ENCODE results near the gene SLC25A52.

SLC25A52 gene

GRCh38 chr18:31798399-31798798, 37.7 kb upstream of the SLC25A52 start:
- Histone ChIP-seq H3K27ac (ENCODE audit: low read length) (no peak overlapping the region), H3K9ac (ENCODE audit: low read length) (no peak overlapping the region), H4K20me1 (ENCODE audit: insufficient read depth, low read length) (no peaks in the 10 kb centered on the region), H3K4me2 (ENCODE audit: low read depth, low read length) (no peak overlapping the region), H2AFZ (ENCODE audit: low read length) (no peak overlapping the region), H3K27me3 (replicated peaks; ENCODE audit: insufficient read depth, low read length) (no peaks in the 10 kb centered on the region), H3K4me3 (ENCODE audit: low read length) (no peak overlapping the region), H3K9me3 (replicated peaks; ENCODE audit: insufficient read depth, low read length) (no peaks in the 10 kb centered on the region), H3K79me2 (ENCODE audit: low read length) (no peaks in the 10 kb centered on the region), H3K9me2 (replicated peaks; ENCODE audit: insufficient read depth, low read length) (no peaks in the 10 kb centered on the region), H3F3A (ENCODE audit: insufficient read depth, low read length) (no peaks in the 10 kb centered on the region), H3K4me1 (ENCODE audit: low read length) (no peaks in the 10 kb centered on the region), H3K36me3 (replicated peaks; ENCODE audit: insufficient read depth, low read length) (no peaks in the 10 kb centered on the region)
- TF ChIP-seq EZH2phosphoT487 (IDR thresholded peaks at IDR 0.05; ENCODE audit: low read length), result no peak
- no peak for TF ChIP-seq CTCF (IDR thresholded peaks at IDR 0.05; ENCODE audit: low read length)
- no peak for TF ChIP-seq EZH2 (optimal IDR thresholded peaks at IDR 0.05; ENCODE audit: low read depth, low read length)
- DNase-seq, result no peak

GRCh38 chr18:31795747-31796146, 35.1 kb upstream of the SLC25A52 start:
- no peaks in the 10 kb centered on the region for H3K9me2 ChIP-seq (replicated peaks; ENCODE audit: insufficient read depth, low read length)
- H3K4me2 ChIP-seq (ENCODE audit: low read depth, low read length), result no peak overlapping the region
- no peaks in the 10 kb centered on the region for H3K9me3 ChIP-seq (replicated peaks; ENCODE audit: insufficient read depth, low read length)
- H3K79me2 ChIP-seq (ENCODE audit: low read length), result no peaks in the 10 kb centered on the region
- H3F3A ChIP-seq (ENCODE audit: insufficient read depth, low read length), result no peaks in the 10 kb centered on the region
- H3K27me3 ChIP-seq (replicated peaks; ENCODE audit: insufficient read depth, low read length), result no peaks in the 10 kb centered on the region
- TF ChIP-seq EZH2 (optimal IDR thresholded peaks at IDR 0.05; ENCODE audit: low read depth, low read length), result no peak
- TF ChIP-seq EZH2phosphoT487 (IDR thresholded peaks at IDR 0.05; ENCODE audit: low read length), result no peak
- TF ChIP-seq CTCF (IDR thresholded peaks at IDR 0.05; ENCODE audit: low read length), result no peak
- no peaks in the 10 kb centered on the region for H4K20me1 ChIP-seq (ENCODE audit: insufficient read depth, low read length)
- H3K4me3 ChIP-seq (ENCODE audit: low read length), result no peak overlapping the region
- no peak for DNase-seq
- H2AFZ ChIP-seq (ENCODE audit: low read length), result no peak overlapping the region
- H3K36me3 ChIP-seq (replicated peaks; ENCODE audit: insufficient read depth, low read length), result no peaks in the 10 kb centered on the region
- H3K9ac ChIP-seq (ENCODE audit: low read length), result no peak overlapping the region
- no peak overlapping the region for H3K27ac ChIP-seq (ENCODE audit: low read length)
- no peaks in the 10 kb centered on the region for H3K4me1 ChIP-seq (ENCODE audit: low read length)

GRCh38 chr18:31793531-31793930, 32.9 kb upstream of the SLC25A52 start:
- no peaks in the 10 kb centered on the region for H4K20me1 ChIP-seq (ENCODE audit: insufficient read depth, low read length)
- H3K27ac ChIP-seq (ENCODE audit: low read length), result no peak overlapping the region
- no peak overlapping the region for H3K4me2 ChIP-seq (ENCODE audit: low read depth, low read length)
- no peak overlapping the region for H3K9ac ChIP-seq (ENCODE audit: low read length)
- no peak overlapping the region for H3K4me3 ChIP-seq (ENCODE audit: low read length)
- no peaks in the 10 kb centered on the region for H3K79me2 ChIP-seq (ENCODE audit: low read length)
- no peak for TF ChIP-seq EZH2 (optimal IDR thresholded peaks at IDR 0.05; ENCODE audit: low read depth, low read length)
- TF ChIP-seq EZH2phosphoT487 (IDR thresholded peaks at IDR 0.05; ENCODE audit: low read length), result no peak
- no peak for TF ChIP-seq CTCF (IDR thresholded peaks at IDR 0.05; ENCODE audit: low read length)
- H3K27me3 ChIP-seq (replicated peaks; ENCODE audit: insufficient read depth, low read length), result no peaks in the 10 kb centered on the region
- no peaks in the 10 kb centered on the region for H3K9me3 ChIP-seq (replicated peaks; ENCODE audit: insufficient read depth, low read length)
- DNase-seq, result no peak
- H2AFZ ChIP-seq (ENCODE audit: low read length), result no peak overlapping the region
- no peaks in the 10 kb centered on the region for H3K9me2 ChIP-seq (replicated peaks; ENCODE audit: insufficient read depth, low read length)
- no peaks in the 10 kb centered on the region for H3K4me1 ChIP-seq (ENCODE audit: low read length)
- H3F3A ChIP-seq (ENCODE audit: insufficient read depth, low read length), result no peaks in the 10 kb centered on the region
- no peaks in the 10 kb centered on the region for H3K36me3 ChIP-seq (replicated peaks; ENCODE audit: insufficient read depth, low read length)

Measured in MM.1S (cell line).